T-helper 17 cell (primary cell): ENCODE results near the gene SOX1. TPM values are rescaled to one million over a fixed set of nuclear protein-coding genes. Genes with fewer than 3 reads are reported as not detected.

Source experiments
- ATAC-seq: fragments of 150-1000 bp; cut with Tn5 transposase; 2 replicates; pipeline ENCODE4 v1.10.0; 2021; ENCODE audit warnings: mild to moderate bottlenecking, moderate library complexity
- DNase-seq, 3 donors: peaks; one replicate each; pipeline versions ENCODE4 v3.0.0 to v3.0.0-alpha.2; 2020 to 2021
- H3K9me3 ChIP-seq: one replicate; pipeline ENCODE4 v1.7.0; 2013; ENCODE audit warnings: low read length, mild to moderate bottlenecking; ENCODE audit not compliant: control insufficient read depth, poor library complexity, severe bottlenecking
- H3K27ac Mint-ChIP-seq: one replicate; pipeline ENCODE4 v1.8.0; 2022; ENCODE audit warnings: mild to moderate bottlenecking, moderate library complexity, mixed read lengths
- H3K27me3 Mint-ChIP-seq: one replicate; pipeline ENCODE4 v1.8.0; 2022; ENCODE audit warnings: mixed read lengths
- H3K36me3 Mint-ChIP-seq: one replicate; pipeline ENCODE4 v1.8.0; 2022; ENCODE audit warnings: low read depth, mixed read lengths
- H3K4me1 Mint-ChIP-seq: one replicate; pipeline ENCODE4 v1.8.0; 2022; ENCODE audit warnings: mild to moderate bottlenecking, mixed read lengths
- H3K4me3 Mint-ChIP-seq: one replicate; pipeline ENCODE4 v1.8.0; 2022; ENCODE audit warnings: mild to moderate bottlenecking, moderate library complexity, mixed read lengths
- total RNA-seq, 4 donors: library from RNA in 2 of 4; stranded (reverse) in 2 of 4; gene quantifications; one replicate each; pipeline ENCODE4 v1.2.3 and lab custom pipeline; 2022 to 2026

The SOX1 gene
- total RNA-seq, 2 donors from 2014 or later: not detected

- H3K9me3 ChIP-seq: peaks cover 3% of the 10 kb centered on the region
- Mint-ChIP-seq H3K36me3 (peaks cover 3% of the 10 kb centered on the region), H3K4me3 (no peak overlapping the region), H3K27ac (no peak overlapping the region), H3K27me3 (peaks cover 78% of the 10 kb centered on the region), H3K4me1 (peaks cover 3% of the 10 kb centered on the region)
- ATAC-seq: no peak
- no peak for DNase-seq
These were observed 4.8 kb upstream of the SOX1 start for GRCh38 chr13:112062072-112062567.

- peaks cover 3% of the 10 kb centered on the region for H3K36me3 Mint-ChIP-seq
- peaks cover 3% of the 10 kb centered on the region for H3K4me1 Mint-ChIP-seq
- H3K27ac Mint-ChIP-seq: no peak overlapping the region
- DNase-seq (no peak), ATAC-seq (no peak)
- peaks cover 3% of the 10 kb centered on the region for H3K9me3 ChIP-seq
- peaks cover 75% of the 10 kb centered on the region for H3K27me3 Mint-ChIP-seq
- H3K4me3 Mint-ChIP-seq: peak overlapping the region; percentile 60
These were observed 4.1 kb upstream of the SOX1 start for GRCh38 chr13:112062571-112063570.

GRCh38 chr13:112063807-112064206, 3.1 kb upstream of the SOX1 start:
- H3K9me3 ChIP-seq: peaks cover 3% of the 10 kb centered on the region
- Mint-ChIP-seq H3K27ac (no peak overlapping the region), H3K27me3 (peaks cover 67% of the 10 kb centered on the region), H3K4me1 (peaks cover 3% of the 10 kb centered on the region), H3K36me3 (peaks cover 3% of the 10 kb centered on the region), H3K4me3 (no peak overlapping the region)
- ATAC-seq (no peak), DNase-seq (no peak)

- Mint-ChIP-seq H3K27ac (no peak overlapping the region), H3K4me3 (no peak overlapping the region), H3K4me1 (peaks cover 3% of the 10 kb centered on the region), H3K27me3 (peaks cover 67% of the 10 kb centered on the region), H3K36me3 (peaks cover 3% of the 10 kb centered on the region)
- peaks cover 3% of the 10 kb centered on the region for H3K9me3 ChIP-seq
- DNase-seq: no peak
- ATAC-seq: no peak
These were observed 2.7 kb upstream of the SOX1 start for GRCh38 chr13:112064222-112064621.

GRCh38 chr13:112065521-112065866, 1.5 kb upstream of the SOX1 start:
- Mint-ChIP-seq H3K4me1 (peaks cover 3% of the 10 kb centered on the region), H3K27ac (peak overlapping the region; percentile 43), H3K36me3 (peaks cover 3% of the 10 kb centered on the region), H3K27me3 (peaks cover 67% of the 10 kb centered on the region), H3K4me3 (peak overlapping the region; percentile 66)
- peaks cover 3% of the 10 kb centered on the region for H3K9me3 ChIP-seq
- ATAC-seq: no peak
- no peak for DNase-seq

- ATAC-seq: peak; percentile 14
- H3K4me3 Mint-ChIP-seq: peak overlapping the region; percentile 66
These were observed 904 bp upstream of the SOX1 start for GRCh38 chr13:112065867-112066623.

GRCh38 chr13:112066624-112067004, 335 bp upstream of the SOX1 start:
- Mint-ChIP-seq H3K36me3 (peaks cover 3% of the 10 kb centered on the region), H3K27ac (peak overlapping the region; percentile 43), H3K4me3 (peak overlapping the region; percentile 66), H3K4me1 (peaks cover 3% of the 10 kb centered on the region), H3K27me3 (peaks cover 67% of the 10 kb centered on the region)
- DNase-seq (peak in 2 of 3 donors; percentile 25 to 35), ATAC-seq (peak; percentile 85)
- peaks cover 9% of the 10 kb centered on the region for H3K9me3 ChIP-seq

More at GRCh38 chr13:112065867-112066623, 904 bp upstream of the SOX1 start:
- H3K9me3 ChIP-seq: peaks cover 6% of the 10 kb centered on the region
- Mint-ChIP-seq H3K36me3 (peaks cover 3% of the 10 kb centered on the region), H3K27ac (peak overlapping the region; percentile 43), H3K4me1 (peaks cover 3% of the 10 kb centered on the region), H3K27me3 (peaks cover 68% of the 10 kb centered on the region)
- DNase-seq: no peak

GRCh38 chr13:112067871-112068539, 1.1 kb downstream of the SOX1 start:
- Mint-ChIP-seq H3K4me3 (no peak overlapping the region), H3K4me1 (peaks cover 2% of the 10 kb centered on the region), H3K27ac (no peak overlapping the region), H3K27me3 (peaks cover 61% of the 10 kb centered on the region), H3K36me3 (peaks cover 5% of the 10 kb centered on the region)
- no peak for DNase-seq
- ATAC-seq: no peak
- H3K9me3 ChIP-seq: peaks cover 9% of the 10 kb centered on the region

GRCh38 chr13:112068540-112069060, 1.7 kb downstream of the SOX1 start:
- H3K27me3 Mint-ChIP-seq: peaks cover 55% of the 10 kb centered on the region
- DNase-seq: no peak
- peak overlapping the region; percentile 53 for H3K4me3 Mint-ChIP-seq

GRCh38 chr13:112069061-112069844, 2.3 kb downstream of the SOX1 start:
- ATAC-seq (no peak), DNase-seq (no peak)
- Mint-ChIP-seq H3K4me1 (peaks cover 3% of the 10 kb centered on the region), H3K27ac (peak overlapping the region; percentile 67), H3K36me3 (peaks cover 2% of the 10 kb centered on the region), H3K27me3 (peaks cover 55% of the 10 kb centered on the region), H3K4me3 (peak overlapping the region; percentile 53)
- peaks cover 9% of the 10 kb centered on the region for H3K9me3 ChIP-seq

More at GRCh38 chr13:112068540-112069060, 1.7 kb downstream of the SOX1 start:
- H3K36me3 Mint-ChIP-seq: peaks cover 2% of the 10 kb centered on the region
- H3K27ac Mint-ChIP-seq: peak overlapping the region; percentile 67
- H3K4me1 Mint-ChIP-seq: no peaks in the 10 kb centered on the region
- peaks cover 9% of the 10 kb centered on the region for H3K9me3 ChIP-seq
- no peak for ATAC-seq

GRCh38 chr13:112069845-112070251, 2.9 kb downstream of the SOX1 start:
- H3K9me3 ChIP-seq: peaks cover 9% of the 10 kb centered on the region
- Mint-ChIP-seq H3K4me3 (no peak overlapping the region), H3K4me1 (peaks cover 3% of the 10 kb centered on the region), H3K27me3 (peaks cover 57% of the 10 kb centered on the region), H3K36me3 (peaks cover 2% of the 10 kb centered on the region), H3K27ac (peak overlapping the region; percentile 67)
- DNase-seq (no peak), ATAC-seq (no peak)
